ENCODE measurements around the gene SRGAP3. TPM values are rescaled to one million over a fixed set of nuclear protein-coding genes. Genes with fewer than 3 reads are reported as not detected.

The SRGAP3 gene
- total and polyA plus RNA-seq, 7 donors, result 0.69 to 7.7 (median 5.8) TPM

DNA sequence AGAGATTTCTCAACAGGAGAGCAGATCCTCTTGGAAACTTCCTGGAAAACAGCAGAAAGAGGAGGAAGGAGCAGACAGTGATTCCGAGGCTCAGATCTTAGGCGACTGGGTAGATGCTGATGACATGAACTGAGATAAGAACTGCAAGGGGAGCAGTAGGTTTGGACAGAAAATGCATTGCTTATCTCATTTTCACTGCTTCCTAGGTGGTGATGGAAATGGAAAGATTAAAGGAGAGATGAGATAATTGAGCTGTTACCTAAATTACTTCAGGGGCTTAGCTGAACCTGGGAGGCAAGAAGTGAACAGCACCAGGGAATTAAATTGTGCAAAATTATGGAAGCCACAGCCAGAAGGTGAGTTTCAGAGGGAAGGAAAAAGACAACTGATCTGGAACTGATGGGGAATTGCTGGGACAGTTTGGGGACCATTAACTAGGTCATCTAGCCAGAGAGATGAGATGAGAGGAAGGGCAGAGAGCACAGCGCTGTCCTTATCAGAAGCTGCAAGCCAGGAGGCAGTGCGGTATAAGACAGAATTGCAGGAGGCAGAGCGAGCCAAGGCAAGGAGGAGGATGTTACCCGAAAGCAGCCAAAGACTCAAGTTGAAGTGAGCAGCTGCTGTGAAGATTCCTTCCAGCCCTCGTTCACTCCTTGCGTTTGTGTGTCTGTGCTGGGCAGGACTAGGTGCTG lies 140.4 kb downstream of the SRGAP3 start:
- H3K36me3 ChIP-seq, result no peaks in the 10 kb centered on the region
- WGBS, 2 donors, result 84 to 90% methylated on average over 8 of the region's 8 CpGs
- no peaks in the 10 kb centered on the region for H3K9me3 ChIP-seq
- intact Hi-C loops (cut with DNase I), result no loop called here
- no peak overlapping the region for H3K27ac ChIP-seq
- no peak for DNase-seq
- H3K4me3 ChIP-seq, result no peak overlapping the region
- H3K4me1 ChIP-seq, result peaks cover 0 to 12% (median 2%) of the 10 kb centered on the region in 4 donors
- H3K27me3 ChIP-seq, result no peaks in the 10 kb centered on the region
- TF ChIP-seq, protein P1, sequence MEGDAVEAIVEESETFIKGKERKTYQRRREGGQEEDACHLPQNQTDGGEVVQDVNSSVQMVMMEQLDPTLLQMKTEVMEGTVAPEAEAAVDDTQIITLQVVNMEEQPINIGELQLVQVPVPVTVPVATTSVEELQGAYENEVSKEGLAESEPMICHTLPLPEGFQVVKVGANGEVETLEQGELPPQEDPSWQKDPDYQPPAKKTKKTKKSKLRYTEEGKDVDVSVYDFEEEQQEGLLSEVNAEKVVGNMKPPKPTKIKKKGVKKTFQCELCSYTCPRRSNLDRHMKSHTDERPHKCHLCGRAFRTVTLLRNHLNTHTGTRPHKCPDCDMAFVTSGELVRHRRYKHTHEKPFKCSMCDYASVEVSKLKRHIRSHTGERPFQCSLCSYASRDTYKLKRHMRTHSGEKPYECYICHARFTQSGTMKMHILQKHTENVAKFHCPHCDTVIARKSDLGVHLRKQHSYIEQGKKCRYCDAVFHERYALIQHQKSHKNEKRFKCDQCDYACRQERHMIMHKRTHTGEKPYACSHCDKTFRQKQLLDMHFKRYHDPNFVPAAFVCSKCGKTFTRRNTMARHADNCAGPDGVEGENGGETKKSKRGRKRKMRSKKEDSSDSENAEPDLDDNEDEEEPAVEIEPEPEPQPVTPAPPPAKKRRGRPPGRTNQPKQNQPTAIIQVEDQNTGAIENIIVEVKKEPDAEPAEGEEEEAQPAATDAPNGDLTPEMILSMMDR (IDR thresholded peaks at IDR 0.05), result no peak
- TF ChIP-seq POLR2AphosphoS5 (IDR thresholded peaks at IDR 0.05) (no peak), EP300 (IDR thresholded peaks at IDR 0.05) (no peak), POLR2A (IDR thresholded peaks at IDR 0.05) (no peak)

GRCh38 chr3:9107738-9108137 lies 141.7 kb downstream of the SRGAP3 start:
- TF ChIP-seq EP300 (IDR thresholded peaks at IDR 0.05) (no peak), POLR2A (IDR thresholded peaks at IDR 0.05) (no peak), POLR2AphosphoS5 (IDR thresholded peaks at IDR 0.05) (no peak)
- TF ChIP-seq, protein P1 (IDR thresholded peaks at IDR 0.05), result no peak
- no peak overlapping the region for H3K27ac ChIP-seq
- WGBS, 2 donors, result 90 to 99% methylated on average over 1 of the region's 1 CpG
- H3K27me3 ChIP-seq, result no peaks in the 10 kb centered on the region
- intact Hi-C loops (cut with DNase I), result no loop called here
- no peak overlapping the region for H3K4me3 ChIP-seq
- DNase-seq, result no peak
- H3K36me3 ChIP-seq, result no peaks in the 10 kb centered on the region
- H3K9me3 ChIP-seq, result no peaks in the 10 kb centered on the region
- peaks cover 0 to 12% (median 2%) of the 10 kb centered on the region in 4 donors for H3K4me1 ChIP-seq

GRCh38 chr3:9105421-9105820 lies 144.0 kb downstream of the SRGAP3 start:
- no peaks in the 10 kb centered on the region for H3K27me3 ChIP-seq
- H3K4me1 ChIP-seq, result no peaks in the 10 kb centered on the region
- no peaks in the 10 kb centered on the region for H3K36me3 ChIP-seq
- WGBS, 2 donors, result 85 to 92% methylated on average over 1 of the region's 1 CpG
- no peak overlapping the region for H3K4me3 ChIP-seq
- no peak for DNase-seq
- TF ChIP-seq, protein P1 (IDR thresholded peaks at IDR 0.05), result no peak
- no peak for TF ChIP-seq POLR2AphosphoS5 (IDR thresholded peaks at IDR 0.05)
- no peak for TF ChIP-seq EP300 (IDR thresholded peaks at IDR 0.05)
- no peak for TF ChIP-seq POLR2A (IDR thresholded peaks at IDR 0.05)
- intact Hi-C loops (cut with DNase I), result no loop called here
- H3K9me3 ChIP-seq, result no peaks in the 10 kb centered on the region
- no peak overlapping the region for H3K27ac ChIP-seq

DNA sequence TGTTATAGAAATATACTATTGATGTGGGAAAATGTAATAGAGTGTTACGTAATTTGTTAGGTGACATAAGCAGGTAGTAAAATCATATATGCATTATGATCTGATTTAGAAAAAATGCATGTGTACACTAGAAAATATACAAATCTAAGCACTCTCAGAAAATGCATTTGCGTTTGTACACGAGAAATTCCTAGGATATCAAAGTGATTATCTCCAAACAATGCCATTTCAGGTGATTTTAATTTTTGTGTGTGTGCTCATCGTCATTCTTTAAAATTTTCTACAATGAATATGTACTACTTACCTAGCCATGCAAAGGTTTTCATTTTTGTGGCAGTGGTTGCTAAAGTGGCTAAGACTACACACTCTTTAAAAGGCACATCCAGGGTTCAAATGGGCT lies 145.3 kb downstream of the SRGAP3 start:
- no peak for DNase-seq
- Histone ChIP-seq H3K36me3 (no peaks in the 10 kb centered on the region), H3K27ac (no peak overlapping the region), H3K9me3 (no peaks in the 10 kb centered on the region), H3K4me1 (no peaks in the 10 kb centered on the region), H3K27me3 (no peaks in the 10 kb centered on the region), H3K4me3 (no peak overlapping the region)
- intact Hi-C loops (cut with DNase I), result no loop called here
- TF ChIP-seq EP300 (IDR thresholded peaks at IDR 0.05), result no peak
- TF ChIP-seq, protein P1 (IDR thresholded peaks at IDR 0.05), result no peak
- TF ChIP-seq POLR2A (IDR thresholded peaks at IDR 0.05), result no peak
- no peak for TF ChIP-seq POLR2AphosphoS5 (IDR thresholded peaks at IDR 0.05)
- WGBS, 2 donors, result 96 to 98% methylated on average over 4 of the region's 4 CpGs
